HEK293 (cell line): ENCODE data around the gene SNX21.

ENCODE experiments used
- YY1 ChIP-seq: fragments of 450-650 bp; formaldehyde crosslinking; IDR thresholded peaks from 2 replicates; pipeline ENCODE4 v1.5.1; 2018; ENCODE audit warnings: missing biosample characterization, missing genetic modification characterization
- ZNF785 ChIP-seq: fragments of 450-650 bp; formaldehyde crosslinking; IDR thresholded peaks from 2 replicates; pipeline ENCODE4 v1.5.1; 2016; ENCODE audit warnings: missing biosample characterization, missing genetic modification characterization
- ZSCAN23 ChIP-seq: fragments of 450-650 bp; formaldehyde crosslinking; IDR thresholded peaks from 2 replicates; pipeline ENCODE4 v1.5.1; 2016; ENCODE audit warnings: missing biosample characterization, missing genetic modification characterization
- TF ChIP-seq, protein P1 (sequence below): fragments of 450-650 bp; formaldehyde crosslinking; IDR thresholded peaks from 2 replicates; pipeline ENCODE4 v1.5.1; 2016; ENCODE audit warnings: missing biosample characterization, missing genetic modification characterization
- TF ChIP-seq, protein P2 (sequence below): fragments of 450-650 bp; formaldehyde crosslinking; IDR thresholded peaks from 2 replicates; pipeline ENCODE4 v1.5.1; 2016; ENCODE audit warnings: missing biosample characterization, missing genetic modification characterization
- TF ChIP-seq, protein P3 (sequence below): fragments of 450-650 bp; formaldehyde crosslinking; IDR thresholded peaks from 2 replicates; pipeline ENCODE4 v1.5.1; 2016; ENCODE audit warnings: missing biosample characterization, missing genetic modification characterization, low read depth
- TF ChIP-seq, protein P4 (sequence below): fragments of 450-650 bp; formaldehyde crosslinking; IDR thresholded peaks from 2 replicates; pipeline ENCODE4 v1.5.1; 2016; ENCODE audit warnings: missing biosample characterization, missing genetic modification characterization

DNA sequence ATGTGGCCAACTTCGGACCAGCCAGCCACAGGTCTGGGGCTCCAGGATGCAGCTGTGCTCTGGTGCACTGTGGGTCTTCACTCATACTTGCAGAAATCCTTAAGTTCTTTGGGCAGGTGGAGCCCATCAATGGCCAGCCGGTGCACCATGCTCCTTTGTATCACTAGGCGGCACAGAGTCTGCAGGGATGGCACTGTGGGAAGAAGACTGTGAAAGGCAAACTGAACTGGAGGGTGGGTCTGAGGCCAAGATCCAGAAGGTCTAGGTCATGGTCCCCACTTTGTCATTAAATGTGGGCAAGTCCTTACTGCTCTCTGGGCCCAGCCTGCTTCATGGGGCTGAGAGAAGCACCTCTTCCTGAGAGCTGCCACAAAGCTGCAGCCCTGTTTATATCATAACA lies 55.1 kb downstream of the SNX21 start:
- TF ChIP-seq, protein P1, sequence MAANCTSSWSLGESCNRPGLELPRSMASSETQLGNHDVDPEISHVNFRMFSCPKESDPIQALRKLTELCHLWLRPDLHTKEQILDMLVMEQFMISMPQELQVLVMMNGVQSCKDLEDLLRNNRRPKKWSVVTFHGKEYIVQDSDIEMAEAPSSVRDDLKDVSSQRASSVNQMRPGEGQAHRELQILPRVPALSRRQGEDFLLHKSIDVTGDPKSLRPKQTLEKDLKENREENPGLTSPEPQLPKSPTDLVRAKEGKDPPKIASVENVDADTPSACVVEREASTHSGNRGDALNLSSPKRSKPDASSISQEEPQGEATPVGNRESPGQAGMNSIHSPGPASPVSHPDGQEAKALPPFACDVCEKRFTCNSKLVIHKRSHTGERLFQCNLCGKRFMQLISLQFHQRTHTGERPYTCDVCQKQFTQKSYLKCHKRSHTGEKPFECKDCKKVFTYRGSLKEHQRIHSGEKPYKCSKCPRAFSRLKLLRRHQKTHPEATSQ (tag by site-specific recombination) = no peak
- TF ChIP-seq, protein P2, sequence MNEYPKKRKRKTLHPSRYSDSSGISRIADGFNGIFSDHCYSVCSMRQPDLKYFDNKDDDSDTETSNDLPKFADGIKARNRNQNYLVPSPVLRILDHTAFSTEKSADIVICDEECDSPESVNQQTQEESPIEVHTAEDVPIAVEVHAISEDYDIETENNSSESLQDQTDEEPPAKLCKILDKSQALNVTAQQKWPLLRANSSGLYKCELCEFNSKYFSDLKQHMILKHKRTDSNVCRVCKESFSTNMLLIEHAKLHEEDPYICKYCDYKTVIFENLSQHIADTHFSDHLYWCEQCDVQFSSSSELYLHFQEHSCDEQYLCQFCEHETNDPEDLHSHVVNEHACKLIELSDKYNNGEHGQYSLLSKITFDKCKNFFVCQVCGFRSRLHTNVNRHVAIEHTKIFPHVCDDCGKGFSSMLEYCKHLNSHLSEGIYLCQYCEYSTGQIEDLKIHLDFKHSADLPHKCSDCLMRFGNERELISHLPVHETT = no peak
- TF ChIP-seq, protein P3, sequence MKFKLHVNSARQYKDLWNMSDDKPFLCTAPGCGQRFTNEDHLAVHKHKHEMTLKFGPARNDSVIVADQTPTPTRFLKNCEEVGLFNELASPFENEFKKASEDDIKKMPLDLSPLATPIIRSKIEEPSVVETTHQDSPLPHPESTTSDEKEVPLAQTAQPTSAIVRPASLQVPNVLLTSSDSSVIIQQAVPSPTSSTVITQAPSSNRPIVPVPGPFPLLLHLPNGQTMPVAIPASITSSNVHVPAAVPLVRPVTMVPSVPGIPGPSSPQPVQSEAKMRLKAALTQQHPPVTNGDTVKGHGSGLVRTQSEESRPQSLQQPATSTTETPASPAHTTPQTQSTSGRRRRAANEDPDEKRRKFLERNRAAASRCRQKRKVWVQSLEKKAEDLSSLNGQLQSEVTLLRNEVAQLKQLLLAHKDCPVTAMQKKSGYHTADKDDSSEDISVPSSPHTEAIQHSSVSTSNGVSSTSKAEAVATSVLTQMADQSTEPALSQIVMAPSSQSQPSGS (tag by site-specific recombination) = no peak
- TF ChIP-seq, protein P4, sequence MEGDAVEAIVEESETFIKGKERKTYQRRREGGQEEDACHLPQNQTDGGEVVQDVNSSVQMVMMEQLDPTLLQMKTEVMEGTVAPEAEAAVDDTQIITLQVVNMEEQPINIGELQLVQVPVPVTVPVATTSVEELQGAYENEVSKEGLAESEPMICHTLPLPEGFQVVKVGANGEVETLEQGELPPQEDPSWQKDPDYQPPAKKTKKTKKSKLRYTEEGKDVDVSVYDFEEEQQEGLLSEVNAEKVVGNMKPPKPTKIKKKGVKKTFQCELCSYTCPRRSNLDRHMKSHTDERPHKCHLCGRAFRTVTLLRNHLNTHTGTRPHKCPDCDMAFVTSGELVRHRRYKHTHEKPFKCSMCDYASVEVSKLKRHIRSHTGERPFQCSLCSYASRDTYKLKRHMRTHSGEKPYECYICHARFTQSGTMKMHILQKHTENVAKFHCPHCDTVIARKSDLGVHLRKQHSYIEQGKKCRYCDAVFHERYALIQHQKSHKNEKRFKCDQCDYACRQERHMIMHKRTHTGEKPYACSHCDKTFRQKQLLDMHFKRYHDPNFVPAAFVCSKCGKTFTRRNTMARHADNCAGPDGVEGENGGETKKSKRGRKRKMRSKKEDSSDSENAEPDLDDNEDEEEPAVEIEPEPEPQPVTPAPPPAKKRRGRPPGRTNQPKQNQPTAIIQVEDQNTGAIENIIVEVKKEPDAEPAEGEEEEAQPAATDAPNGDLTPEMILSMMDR (tag by site-specific recombination) = no peak
- TF ChIP-seq ZSCAN23 (tag by site-specific recombination) (no peak), YY1 (tag by site-specific recombination) (no peak), ZNF785 (tag by site-specific recombination) (no peak)
